H1 (cell line): ENCODE results near the gene CFAP100. TPM values are rescaled to one million over a fixed set of nuclear protein-coding genes. Genes with fewer than 3 reads are reported as not detected.

Experiments
- CTCF ChIA-PET: fragments of 300-600 bp; sonication (Branson Sonifier 250); formaldehyde crosslinking; loops from one replicate; lab custom pipeline; 2021; ENCODE audit not compliant: partially characterized antibody; lab: Charles Lee
- POLR2A ChIA-PET: fragments of 300-600 bp; sonication (Branson Sonifier 250); formaldehyde crosslinking; loops from one replicate; lab custom pipeline; 2021; ENCODE audit warnings: inconsistent platforms; ENCODE audit not compliant: partially characterized antibody; lab: Charles Lee
- DNase-seq, 2 experiments: peaks; one replicate each; pipeline versions ENCODE4 v3.0.0 to v3.0.0-alpha.2; 2010 to 2022; ENCODE audit warnings: low spot score in 2 of 2, low read depth in 1 of 2, mixed read lengths in 1 of 2
- FAIRE-seq: peaks from 2 replicates; lab custom pipeline; 2011; peaks lifted over from hg19 to GRCh38; lab: Jason Lieb, UNC
- H2AFZ ChIP-seq: 2 replicates; pipeline ENCODE4 v1.8.1; 2012; ENCODE audit warnings: low read length, inconsistent platforms
- H2AK5ac ChIP-seq: 2 replicates; pipeline ENCODE4 v1.6.1; 2013; ENCODE audit warnings: low read depth, low read length
- H2BK120ac ChIP-seq: replicated peaks from 2 replicates; pipeline ENCODE3; 2013; ENCODE audit warnings: low read depth, low read length, inconsistent platforms
- H2BK12ac ChIP-seq: 2 replicates; pipeline ENCODE4 v1.6.1; 2013; ENCODE audit warnings: low read depth, low read length
- H2BK15ac ChIP-seq: 2 replicates; pipeline ENCODE4 v1.6.1; 2013; ENCODE audit warnings: low read length
- H2BK20ac ChIP-seq: 2 replicates; pipeline ENCODE4 v1.6.1; 2013; ENCODE audit warnings: low read length
- H2BK5ac ChIP-seq: 2 replicates; pipeline ENCODE4 v1.6.1; 2013; ENCODE audit warnings: low read depth, low read length
- H3K14ac ChIP-seq: 2 replicates; pipeline ENCODE4 v1.6.1; 2013; ENCODE audit warnings: inconsistent platforms; ENCODE audit not compliant: insufficient read length
- H3K18ac ChIP-seq: 2 replicates; pipeline ENCODE4 v1.6.1; 2013; ENCODE audit warnings: low read length; ENCODE audit errors: extremely low read depth
- H3K23ac ChIP-seq: 2 replicates; pipeline ENCODE4 v1.6.1; 2013; ENCODE audit warnings: inconsistent platforms; ENCODE audit not compliant: insufficient read length
- H3K23me2 ChIP-seq: 2 replicates; pipeline ENCODE4 v1.6.1; 2013; ENCODE audit warnings: low read depth, low read length
- H3K27ac ChIP-seq: 2 replicates; pipeline ENCODE4 v1.6.1; 2011; ENCODE audit warnings: low read depth, low read length, inconsistent platforms
- H3K27me3 ChIP-seq, 4 experiments: replicated peaks in 1 of 4; 1 replicate in 1 of 4; 2 replicates in 3 of 4; pipeline versions ENCODE4 v1.6.1 to v1.8.1; 2011 to 2013; ENCODE audit warnings: low read length in 3 of 4, mild to moderate bottlenecking in 3 of 4, inconsistent platforms in 2 of 4, mixed read lengths in 2 of 4, moderate library complexity in 1 of 4; ENCODE audit not compliant: control insufficient read depth in 3 of 4, insufficient read depth in 3 of 4; ENCODE audit errors: extremely low read depth in 1 of 4
- H3K36me3 ChIP-seq, 4 experiments: 2 replicates each; pipeline versions ENCODE4 v1.6.1 to v1.8.1; 2011 to 2013; ENCODE audit warnings: mild to moderate bottlenecking in 4 of 4, low read length in 3 of 4, moderate library complexity in 2 of 4, control low read depth in 1 of 4, inconsistent platforms in 1 of 4; ENCODE audit not compliant: insufficient read depth in 4 of 4, control insufficient read depth in 2 of 4
- H3K4ac ChIP-seq: replicated peaks from 2 replicates; pipeline ENCODE3; 2013; ENCODE audit warnings: low read length, low read depth, mixed read lengths, inconsistent platforms; ENCODE audit not compliant: insufficient read length
- H3K4me1 ChIP-seq, 4 experiments: replicated peaks in 1 of 4; 1 replicate in 1 of 4; 2 replicates in 3 of 4; pipeline versions ENCODE4 v1.6.1 to v1.8.1; 2011 to 2013; ENCODE audit warnings: low read length in 3 of 4, inconsistent platforms in 2 of 4, mixed read lengths in 1 of 4; ENCODE audit not compliant: insufficient read depth in 4 of 4, control insufficient read depth in 3 of 4
- H3K4me2 ChIP-seq, 2 experiments: 2 replicates each; pipeline versions ENCODE4 v1.6.1 to v1.8.1; 2011 to 2013; ENCODE audit warnings: low read depth in 2 of 2, low read length in 2 of 2, control low read depth in 1 of 2, inconsistent platforms in 1 of 2, mild to moderate bottlenecking in 1 of 2; ENCODE audit not compliant: insufficient read depth in 1 of 2
- H3K4me3 ChIP-seq, 4 experiments: fragments of 200-600, 300-600 bp in 1 of 4; sonication (generic), shearing (Covaris generic), sonication (Bioruptor Twin) in 1 of 4; 2 replicates each; pipeline versions ENCODE4 v1.5.1 to v1.8.1; 2011 to 2016; ENCODE audit warnings: low read length in 4 of 4, low read depth in 3 of 4, control low read depth in 2 of 4, inconsistent platforms in 2 of 4, mild to moderate bottlenecking in 2 of 4, mixed read lengths in 1 of 4, moderate library complexity in 1 of 4; ENCODE audit not compliant: insufficient read depth in 2 of 4; ENCODE audit errors: extremely low read depth in 1 of 4
- H3K56ac ChIP-seq: replicated peaks from 2 replicates; pipeline ENCODE3; 2013; ENCODE audit warnings: low read depth, mild to moderate bottlenecking, mixed read lengths, low read length, inconsistent platforms; ENCODE audit not compliant: insufficient read length
- H3K79me1 ChIP-seq: 2 replicates; pipeline ENCODE4 v1.6.1; 2013; ENCODE audit warnings: low read depth, low read length, control low read depth
- H3K79me2 ChIP-seq, 2 experiments: 2 replicates each; pipeline versions ENCODE4 v1.6.1 to v1.8.1; 2012 to 2013; ENCODE audit warnings: low read length in 2 of 2, mild to moderate bottlenecking in 2 of 2, inconsistent platforms in 1 of 2; ENCODE audit not compliant: insufficient read depth in 2 of 2, control insufficient read depth in 1 of 2
- H3K9ac ChIP-seq, 4 experiments: replicated peaks in 1 of 4; 1 replicate in 1 of 4; 2 replicates in 3 of 4; pipeline versions ENCODE4 v1.6.1 to v1.8.1; 2011 to 2013; ENCODE audit warnings: low read depth in 3 of 4, low read length in 3 of 4, control low read depth in 2 of 4, mild to moderate bottlenecking in 2 of 4, moderate library complexity in 2 of 4, inconsistent platforms in 1 of 4; ENCODE audit errors: extremely low read depth in 1 of 4
- H3K9me3 ChIP-seq, 2 experiments: 2 replicates each; pipeline versions ENCODE4 v1.6.1 to v1.8.1; 2012 to 2013; ENCODE audit warnings: mild to moderate bottlenecking in 2 of 2, moderate library complexity in 2 of 2, control low read depth in 1 of 2, inconsistent platforms in 1 of 2, low read depth in 1 of 2, low read length in 1 of 2, mixed read lengths in 1 of 2; ENCODE audit not compliant: insufficient read depth in 2 of 2
- H4K20me1 ChIP-seq, 2 experiments: replicated peaks in 1 of 2; 2 replicates each; pipeline versions ENCODE3 to v1.8.1; 2011 to 2013; ENCODE audit warnings: inconsistent platforms in 2 of 2, low read length in 2 of 2, mild to moderate bottlenecking in 1 of 2; ENCODE audit not compliant: insufficient read depth in 2 of 2, control insufficient read depth in 1 of 2
- H4K5ac ChIP-seq: 2 replicates; pipeline ENCODE4 v1.6.1; 2013; ENCODE audit warnings: low read length, low read depth, mixed read lengths, inconsistent platforms; ENCODE audit not compliant: insufficient read length
- H4K8ac ChIP-seq: 2 replicates; pipeline ENCODE4 v1.8.0; 2013; ENCODE audit warnings: mild to moderate bottlenecking, moderate library complexity, low read length, inconsistent platforms; ENCODE audit not compliant: insufficient read depth; ENCODE audit errors: extremely low read depth
- H4K91ac ChIP-seq: replicated peaks from 2 replicates; pipeline ENCODE3; 2013; ENCODE audit warnings: low read length, mixed read lengths, inconsistent platforms; ENCODE audit not compliant: insufficient read length
- CEBPB ChIP-seq: IDR thresholded peaks from 2 replicates; pipeline ENCODE4 v1.6.1; 2012; ENCODE audit warnings: low read depth, low read length
- CHD2 ChIP-seq: IDR thresholded peaks from 2 replicates; pipeline ENCODE4 v1.6.1; 2012; ENCODE audit warnings: low read length, improper control_type of control experiment
- FOSL1 ChIP-seq: IDR thresholded peaks from 2 replicates; pipeline ENCODE4 v1.6.1; 2011; ENCODE audit warnings: mild to moderate bottlenecking, low read depth, low read length, moderate library complexity; ENCODE audit not compliant: insufficient read depth
- HDAC2 ChIP-seq, 2 experiments: fragments of 300-600 bp in 1 of 2; sonication (generic) in 1 of 2; IDR thresholded peaks; 2 replicates each; pipeline ENCODE4 v1.6.1; 2011 to 2012; ENCODE audit warnings: low read depth in 2 of 2, low read length in 2 of 2, mild to moderate bottlenecking in 2 of 2, moderate library complexity in 2 of 2, borderline replicate concordance in 1 of 2, inconsistent platforms in 1 of 2
- JUN ChIP-seq: IDR thresholded peaks from 2 replicates; pipeline ENCODE4 v1.6.1; 2011; ENCODE audit warnings: low read depth, mild to moderate bottlenecking, improper control_type of control experiment, low read length
- JUND ChIP-seq: IDR thresholded peaks from 2 replicates; pipeline ENCODE4 v1.6.1; 2011; ENCODE audit warnings: mild to moderate bottlenecking, improper control_type of control experiment, low read length
- MAFK ChIP-seq: IDR thresholded peaks from 2 replicates; pipeline ENCODE4 v1.6.1; 2012; ENCODE audit warnings: low read depth, mild to moderate bottlenecking, improper control_type of control experiment, low read length
- MAX ChIP-seq: IDR thresholded peaks from 2 replicates; pipeline ENCODE4 v1.6.1; 2012; ENCODE audit warnings: inconsistent platforms
- RNF2 ChIP-seq: fragments of 200-900, 300-1000 bp; sonication (generic); IDR thresholded peaks from 2 replicates; pipeline ENCODE4 v1.7.1; 2016; ENCODE audit warnings: borderline replicate concordance, low read depth, mild to moderate bottlenecking, antibody characterized with exemption, low read length; ENCODE audit not compliant: poor library complexity, severe bottlenecking; ENCODE audit errors: missing control alignments
- RXRA ChIP-seq: IDR thresholded peaks from 2 replicates; pipeline ENCODE4 v1.6.1; 2011; ENCODE audit warnings: low read depth, mild to moderate bottlenecking, low read length, moderate library complexity; ENCODE audit not compliant: insufficient read depth
- SP2 ChIP-seq: IDR thresholded peaks from 2 replicates; pipeline ENCODE4 v1.6.1; 2012; ENCODE audit warnings: mild to moderate bottlenecking, low read length, inconsistent platforms
- SP4 ChIP-seq: IDR thresholded peaks from 2 replicates; pipeline ENCODE4 v1.6.1; 2012; ENCODE audit warnings: low read length, inconsistent platforms
- SRF ChIP-seq: IDR thresholded peaks from 2 replicates; pipeline ENCODE4 v1.6.1; 2011; ENCODE audit warnings: mild to moderate bottlenecking, low read depth, low read length, moderate library complexity
- TAF1 ChIP-seq: IDR thresholded peaks from 2 replicates; pipeline ENCODE4 v1.6.1; 2011; ENCODE audit warnings: mild to moderate bottlenecking, low read depth, low read length
- WGBS, 2 experiments: shearing (Covaris generic) in 1 of 2; methylation state at CpG; one replicate each; pipeline versions ENCODE4 v1.1.6 to v1.1.7; 2013 to 2015; ENCODE audit warnings: low lambda C conversion rate in 2 of 2, mixed read lengths in 2 of 2, inconsistent platforms in 1 of 2, low coverage in 1 of 2, missing lambda C conversion rate in 1 of 2; ENCODE audit not compliant: insufficient replicate concordance in 2 of 2, insufficient coverage in 1 of 2, insufficient read length in 1 of 2; ENCODE audit errors: extremely low coverage in 1 of 2, missing lambda C conversion rate in 1 of 2; 5-methylcytosine and 5-hydroxymethylcytosine counted together
- polyA plus RNA-seq, 7 experiments: library from polyadenylated mRNA; depleted of rRNA in 3 of 7; stranded (reverse) in 5 of 7; unstranded in 2 of 7; fragments of >200 nt in 5 of 7; fragments of 200-250 nt in 2 of 7; gene quantifications; 1 replicate in 5 of 7; 2 replicates in 1 of 7; 4 replicates in 1 of 7; pipeline versions ENCODE4 v1.2.1 to v1.2.3, GENCODE V29; 2011 to 2013; ENCODE audit warnings: missing spikeins in 2 of 7, mixed read lengths in 2 of 7
- total RNA-seq: library from RNA; stranded (reverse); fragmentation: NEBNext Ultra II Directional; extraction: Animal tissue kit (Norgen Biotek cat#: 25700); gene quantifications from 2 replicates; pipeline ENCODE4 v1.2.1, GENCODE V29; 2021

CFAP100 gene
- total and polyA plus RNA-seq, 2 of the 8 experiments (the other 6 are each of a cell fraction or from before 2014, with no cell fraction given): 0.17 TPM; not detected in 1

- Histone ChIP-seq H2AFZ (no peak overlapping the region), H2BK20ac (no peak overlapping the region), H3K27me3 (no peaks in the 10 kb centered on the region; a peak in 1 of 7 replicates), H3K9ac (no peak overlapping the region), H3K14ac (no peak overlapping the region), H3K4me1 (peaks cover 0 to 7% (median 2%) of the 10 kb centered on the region in 4 experiments; a peak in 3 of 7 replicates), H2BK5ac (no peak overlapping the region), H2BK15ac (no peak overlapping the region), H2AK5ac (no peak overlapping the region), H4K20me1 (no peaks in the 10 kb centered on the region), H3K36me3 (no peaks in the 10 kb centered on the region), H4K5ac (no peak overlapping the region), H3K9me3 (no peaks in the 10 kb centered on the region), H3K23me2 (no peaks in the 10 kb centered on the region), H3K27ac (no peak overlapping the region), H3K79me2 (no peaks in the 10 kb centered on the region), H2BK120ac (no peak overlapping the region), H3K4me2 (no peak overlapping the region), H3K56ac (no peak overlapping the region), H3K18ac (no peak overlapping the region), H4K91ac (no peak overlapping the region), H4K8ac (peak overlapping the region; percentile 31; the same call in 1 of the 2 replicates), H3K23ac (no peak overlapping the region), H3K4me3 (no peak overlapping the region), H3K79me1 (no peaks in the 10 kb centered on the region), H3K4ac (no peak overlapping the region), H2BK12ac (no peak overlapping the region)
- DNase-seq: peak in 1 of 2 experiments; percentile 41
- FAIRE-seq: no peak
- CTCF ChIA-PET: interaction anchor here (0.6 to 2.5 kb wide), 5 partner anchors 24 to 285 kb away, joined by 3 to 9 read pairs (median 4); no protein-coding TSS in a partner anchor
- whole genome bisulfite sequencing, 2 experiments: 91% methylated on average over 5 of the region's 5 CpGs; no CpG with 5 or more reads in 1 of the 2 experiments
- POLR2A ChIA-PET: interaction anchor here (1.4 to 2.1 kb wide), 2 partner anchors 18 to 24 kb away, joined by 3 to 7 read pairs; no protein-coding TSS in a partner anchor
- TF ChIP-seq JUND (no peak), RXRA (no peak), SP2 (no peak), CEBPB (no peak), SRF (no peak), TAF1 (no peak), MAX (no peak), HDAC2 (IDR thresholded peaks at IDR 0.05; ENCODE audit: borderline replicate concordance in 1 of 2, low read depth in 2 of 2, low read length in 2 of 2) (no peak), FOSL1 (no peak), MAFK (no peak), RNF2 (no peak), JUN (no peak), SP4 (no peak), CHD2 (no peak)
Observed at GRCh38 chr3:126417515-126417914, 22.8 kb downstream of the CFAP100 start.
